Panc1 (cell line): ENCODE measurements around the gene ENOX1. TPM values are rescaled to one million over a fixed set of nuclear protein-coding genes. Genes with fewer than 3 reads are reported as not detected.

Experiments
- ATAC-seq: fragments of 200-7000 bp; cut with Tn5 transposase; 2 replicates; pipeline ENCODE4 v1.9.1; 2020; ENCODE audit warnings: mild to moderate bottlenecking, moderate library complexity
- BruUV-seq: library from RNA; stranded (reverse); fragments of 400-500 nt; replicated peaks from 2 replicates; lab custom pipeline; 2021; lab: Mats Ljungman, UMichigan
- CTCF ChIA-PET: fragments of 300-600 bp; sonication (Branson Sonifier 250); formaldehyde crosslinking; loops from one replicate; lab custom pipeline; 2022; ENCODE audit warnings: antibody characterized with exemption; lab: Charles Lee
- POLR2A ChIA-PET: fragments of 300-600 bp; sonication (Branson Sonifier 250); formaldehyde crosslinking; loops from one replicate; lab custom pipeline; 2022; ENCODE audit warnings: antibody characterized with exemption; lab: Charles Lee
- DNase-seq: peaks from one replicate; pipeline ENCODE4 v3.0.0-alpha.2; 2010; ENCODE audit warnings: low read depth, low spot score
- H3K27ac ChIP-seq: 2 replicates; pipeline ENCODE4 v1.5.1; 2011; ENCODE audit warnings: mild to moderate bottlenecking, low read length, inconsistent platforms
- H3K27me3 ChIP-seq: fragments of 200-500 bp; sonication (Bioruptor generic); 2 replicates; pipeline ENCODE4 v1.6.0; 2014; ENCODE audit warnings: low read length, inconsistent platforms; ENCODE audit not compliant: control insufficient read depth, insufficient read depth
- H3K36me3 ChIP-seq: fragments of 200-500 bp; sonication (Bioruptor generic); 2 replicates; pipeline ENCODE4 v1.5.1; 2014; ENCODE audit warnings: inconsistent platforms, mild to moderate bottlenecking, low read length, moderate library complexity; ENCODE audit not compliant: control insufficient read depth, insufficient read depth
- H3K4me1 ChIP-seq: 2 replicates; pipeline ENCODE4 v1.5.1; 2011; ENCODE audit warnings: inconsistent platforms, mild to moderate bottlenecking, low read length, moderate library complexity; ENCODE audit not compliant: control insufficient read depth, insufficient read depth
- H3K4me3 ChIP-seq, 2 experiments: 2 replicates each; pipeline ENCODE4 v1.5.1; 2011 to 2012; ENCODE audit warnings: low read depth in 2 of 2, low read length in 2 of 2, mild to moderate bottlenecking in 2 of 2, inconsistent platforms in 1 of 2, moderate library complexity in 1 of 2
- H3K9me3 ChIP-seq: fragments of 200-500 bp; sonication (Bioruptor generic); 2 replicates; pipeline ENCODE4 v1.5.1; 2014; ENCODE audit warnings: low read depth, mild to moderate bottlenecking, inconsistent platforms, low read length, moderate library complexity; ENCODE audit not compliant: control insufficient read depth, insufficient read depth
- POLR2AphosphoS5 ChIP-seq: IDR thresholded peaks from 2 replicates; pipeline ENCODE4 v1.6.1; 2012; ENCODE audit warnings: mild to moderate bottlenecking, low read depth, low read length, moderate library complexity
- SIN3A ChIP-seq: IDR thresholded peaks from 2 replicates; pipeline ENCODE4 v1.6.1; 2012; ENCODE audit warnings: low read depth, mild to moderate bottlenecking, low read length, moderate library complexity, borderline replicate concordance; ENCODE audit not compliant: insufficient read depth
- TCF7L2 ChIP-seq: IDR thresholded peaks from 2 replicates; pipeline ENCODE4 v1.6.1; 2011; ENCODE audit warnings: mild to moderate bottlenecking, low read depth, low read length, inconsistent platforms
- in situ Hi-C: cut with HindIII; loops from 2 replicates; pipeline ENCODE4 v1.10.0; 2016; ENCODE audit warnings: low sequenced_read_pairs, low pct_unique_long_range_greater_than_20kb
- intact Hi-C: fragments of 100-400 bp; cut with micrococcal nuclease; formaldehyde crosslinking; loops from one replicate; pipeline ENCODE4 v1.10.0; 2022; ENCODE audit not compliant: unreplicated experiment
- total RNA-seq: library from RNA; stranded (reverse); gene quantifications from one replicate; pipeline ENCODE4 v1.2.1, GENCODE V29; 2021; ENCODE audit not compliant: unreplicated experiment
- TF ChIP-seq, protein P1 (sequence below), 2 experiments: IDR thresholded peaks; 2 replicates each; pipeline ENCODE4 v1.6.1; 2011 to 2012; ENCODE audit warnings: low read depth in 2 of 2, control low read depth in 1 of 2, low read length in 1 of 2, mild to moderate bottlenecking in 1 of 2, moderate library complexity in 1 of 2; ENCODE audit not compliant: insufficient read depth in 1 of 2
- TF ChIP-seq, protein P2 (sequence below): fragments of 450-650 bp; IDR thresholded peaks from 2 replicates; pipeline ENCODE4 v1.5.1; 2017; ENCODE audit warnings: mild to moderate bottlenecking

Gene ENOX1
- total RNA-seq, 1 experiment from 2014 or later: 0.23 TPM

DNA sequence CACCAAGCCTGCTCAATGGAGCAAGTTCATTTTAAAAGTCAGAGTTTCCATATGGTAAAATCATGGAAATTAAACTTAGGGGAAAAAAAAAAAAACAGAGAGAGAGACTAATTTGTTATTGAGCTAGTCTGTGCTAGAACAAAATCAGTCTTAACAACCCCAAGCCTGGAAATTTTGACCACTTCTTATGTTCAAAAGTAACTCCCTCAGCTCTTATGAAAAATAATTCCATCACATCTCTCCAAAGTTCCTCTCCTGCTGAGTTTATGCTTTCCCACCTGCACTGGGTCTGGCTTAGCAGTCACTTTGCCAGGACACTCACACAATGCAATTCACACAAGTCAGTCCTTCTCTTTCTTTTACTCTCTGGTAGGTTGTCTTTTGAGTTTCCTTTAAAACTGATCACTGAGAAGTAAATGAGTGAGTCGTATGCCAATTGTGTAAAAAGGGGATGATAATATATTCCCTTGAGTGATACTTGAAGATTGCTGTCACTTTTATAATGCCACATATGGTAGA is 92.6 kb downstream of the ENOX1 start:
- H3K27ac ChIP-seq: no peak overlapping the region
- no peaks in the 10 kb centered on the region for H3K9me3 ChIP-seq
- no peak for DNase-seq
- ChIA-PET POLR2A (no interaction called here), CTCF (no interaction called here)
- no peaks in the 10 kb centered on the region for H3K27me3 ChIP-seq
- ATAC-seq: no peak
- intact Hi-C loops (no loop called here), in situ Hi-C loops (no loop called here)
- H3K4me3 ChIP-seq: no peak overlapping the region
- H3K4me1 ChIP-seq: no peaks in the 10 kb centered on the region
- BruUV-seq: no TSS peak
- TF ChIP-seq, protein P1, sequence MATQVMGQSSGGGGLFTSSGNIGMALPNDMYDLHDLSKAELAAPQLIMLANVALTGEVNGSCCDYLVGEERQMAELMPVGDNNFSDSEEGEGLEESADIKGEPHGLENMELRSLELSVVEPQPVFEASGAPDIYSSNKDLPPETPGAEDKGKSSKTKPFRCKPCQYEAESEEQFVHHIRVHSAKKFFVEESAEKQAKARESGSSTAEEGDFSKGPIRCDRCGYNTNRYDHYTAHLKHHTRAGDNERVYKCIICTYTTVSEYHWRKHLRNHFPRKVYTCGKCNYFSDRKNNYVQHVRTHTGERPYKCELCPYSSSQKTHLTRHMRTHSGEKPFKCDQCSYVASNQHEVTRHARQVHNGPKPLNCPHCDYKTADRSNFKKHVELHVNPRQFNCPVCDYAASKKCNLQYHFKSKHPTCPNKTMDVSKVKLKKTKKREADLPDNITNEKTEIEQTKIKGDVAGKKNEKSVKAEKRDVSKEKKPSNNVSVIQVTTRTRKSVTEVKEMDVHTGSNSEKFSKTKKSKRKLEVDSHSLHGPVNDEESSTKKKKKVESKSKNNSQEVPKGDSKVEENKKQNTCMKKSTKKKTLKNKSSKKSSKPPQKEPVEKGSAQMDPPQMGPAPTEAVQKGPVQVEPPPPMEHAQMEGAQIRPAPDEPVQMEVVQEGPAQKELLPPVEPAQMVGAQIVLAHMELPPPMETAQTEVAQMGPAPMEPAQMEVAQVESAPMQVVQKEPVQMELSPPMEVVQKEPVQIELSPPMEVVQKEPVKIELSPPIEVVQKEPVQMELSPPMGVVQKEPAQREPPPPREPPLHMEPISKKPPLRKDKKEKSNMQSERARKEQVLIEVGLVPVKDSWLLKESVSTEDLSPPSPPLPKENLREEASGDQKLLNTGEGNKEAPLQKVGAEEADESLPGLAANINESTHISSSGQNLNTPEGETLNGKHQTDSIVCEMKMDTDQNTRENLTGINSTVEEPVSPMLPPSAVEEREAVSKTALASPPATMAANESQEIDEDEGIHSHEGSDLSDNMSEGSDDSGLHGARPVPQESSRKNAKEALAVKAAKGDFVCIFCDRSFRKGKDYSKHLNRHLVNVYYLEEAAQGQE (IDR thresholded peaks at IDR 0.05; ENCODE audit: insufficient read depth in 1 of 2, low read depth in 2 of 2, low read length in 1 of 2): no peak
- TF ChIP-seq TCF7L2 (no peak), SIN3A (no peak), POLR2AphosphoS5 (no peak)
- TF ChIP-seq, protein P2, sequence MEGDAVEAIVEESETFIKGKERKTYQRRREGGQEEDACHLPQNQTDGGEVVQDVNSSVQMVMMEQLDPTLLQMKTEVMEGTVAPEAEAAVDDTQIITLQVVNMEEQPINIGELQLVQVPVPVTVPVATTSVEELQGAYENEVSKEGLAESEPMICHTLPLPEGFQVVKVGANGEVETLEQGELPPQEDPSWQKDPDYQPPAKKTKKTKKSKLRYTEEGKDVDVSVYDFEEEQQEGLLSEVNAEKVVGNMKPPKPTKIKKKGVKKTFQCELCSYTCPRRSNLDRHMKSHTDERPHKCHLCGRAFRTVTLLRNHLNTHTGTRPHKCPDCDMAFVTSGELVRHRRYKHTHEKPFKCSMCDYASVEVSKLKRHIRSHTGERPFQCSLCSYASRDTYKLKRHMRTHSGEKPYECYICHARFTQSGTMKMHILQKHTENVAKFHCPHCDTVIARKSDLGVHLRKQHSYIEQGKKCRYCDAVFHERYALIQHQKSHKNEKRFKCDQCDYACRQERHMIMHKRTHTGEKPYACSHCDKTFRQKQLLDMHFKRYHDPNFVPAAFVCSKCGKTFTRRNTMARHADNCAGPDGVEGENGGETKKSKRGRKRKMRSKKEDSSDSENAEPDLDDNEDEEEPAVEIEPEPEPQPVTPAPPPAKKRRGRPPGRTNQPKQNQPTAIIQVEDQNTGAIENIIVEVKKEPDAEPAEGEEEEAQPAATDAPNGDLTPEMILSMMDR: no peak
- H3K36me3 ChIP-seq: no peaks in the 10 kb centered on the region

DNA sequence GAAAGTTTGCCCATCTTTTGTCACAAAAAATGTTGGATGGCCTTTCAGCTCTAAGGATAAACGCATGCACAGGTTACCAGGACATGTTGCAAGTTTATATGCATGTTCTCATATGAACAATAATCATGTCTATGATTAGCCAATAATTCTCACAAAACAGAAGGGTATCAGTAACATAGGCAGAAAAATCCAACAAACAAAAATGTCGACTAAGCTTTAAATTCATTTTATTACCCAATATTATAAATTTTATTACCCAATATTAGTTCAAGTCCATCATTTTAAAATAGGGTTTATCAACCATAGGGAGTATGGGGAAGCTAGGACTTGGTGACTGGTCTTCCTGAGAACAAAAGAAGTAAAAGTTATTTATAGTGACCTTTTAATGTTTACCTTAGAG is 93.1 kb downstream of the ENOX1 start:
- intact Hi-C loops: no loop called here
- CTCF ChIA-PET: no interaction called here
- no peak for ATAC-seq

More for the DNA sequence above, 93.1 kb downstream of the ENOX1 start:
- POLR2A ChIA-PET: no interaction called here
- DNase-seq: no peak
- H3K4me1 ChIP-seq: no peaks in the 10 kb centered on the region
- H3K4me3 ChIP-seq: no peak overlapping the region
- no peak overlapping the region for H3K27ac ChIP-seq
- H3K9me3 ChIP-seq: no peaks in the 10 kb centered on the region
- BruUV-seq: no TSS peak
- H3K27me3 ChIP-seq: no peaks in the 10 kb centered on the region
- H3K36me3 ChIP-seq: no peaks in the 10 kb centered on the region
- TF ChIP-seq POLR2AphosphoS5: no peak
- TF ChIP-seq, protein P2: no peak
- TF ChIP-seq, protein P1 (IDR thresholded peaks at IDR 0.05; ENCODE audit: insufficient read depth in 1 of 2, low read depth in 2 of 2, low read length in 1 of 2): no peak
- TF ChIP-seq SIN3A: no peak
- TF ChIP-seq TCF7L2: no peak
- in situ Hi-C loops: no loop called here
